ENCODE data around the gene LDLRAD1.
"Not testable (repeated sequence)": the region's sequence is repeated elsewhere in the genome, so short reads cannot be mapped to it uniquely, and the experiment has no call there.

Gene LDLRAD1

GRCh38 chr1:53992085-53992874 is 25.7 kb downstream of the LDLRAD1 start:
- no peak for DNase-seq

GRCh38 chr1:53987880-53988279 is 30.1 kb downstream of the LDLRAD1 start:
- DNase-seq = no peak

- no peak for DNase-seq
These were observed 31.5 kb downstream of the LDLRAD1 start for GRCh38 chr1:53986458-53986857.

GRCh38 chr1:53984726-53985125 is 33.3 kb downstream of the LDLRAD1 start:
- no peak for DNase-seq

GRCh38 chr1:53982763-53983104 is 35.3 kb downstream of the LDLRAD1 start:
- DNase-seq = no peak

- no peak for DNase-seq
These were observed 35.8 kb downstream of the LDLRAD1 start for GRCh38 chr1:53982034-53982762.

- DNase-seq = no peak
These were observed 36.8 kb downstream of the LDLRAD1 start for GRCh38 chr1:53981220-53981619.

- DNase-seq = no peak
These were observed 38.1 kb downstream of the LDLRAD1 start for GRCh38 chr1:53979712-53980450.

GRCh38 chr1:53975861-53976260 is 42.1 kb downstream of the LDLRAD1 start:
- DNase-seq = no peak

GRCh38 chr1:53971718-53972117 is 46.3 kb downstream of the LDLRAD1 start:
- no peak for DNase-seq

- DNase-seq = not testable (repeated sequence)
These were observed 48.7 kb downstream of the LDLRAD1 start for GRCh38 chr1:53969323-53969722.

- no peak for DNase-seq
These were observed 49.9 kb downstream of the LDLRAD1 start for GRCh38 chr1:53968125-53968513.

GRCh38 chr1:53967409-53968124 is 50.4 kb downstream of the LDLRAD1 start:
- DNase-seq = no peak

- DNase-seq = no peak
These were observed 51.2 kb downstream of the LDLRAD1 start for GRCh38 chr1:53966794-53967193.

- DNase-seq = no peak
These were observed 53.9 kb downstream of the LDLRAD1 start for GRCh38 chr1:53964109-53964508.

GRCh38 chr1:53963460-53963859 is 54.5 kb downstream of the LDLRAD1 start:
- DNase-seq = no peak

GRCh38 chr1:53962395-53962794 is 55.6 kb downstream of the LDLRAD1 start:
- no peak for DNase-seq

GRCh38 chr1:53959664-53960250 is 58.2 kb downstream of the LDLRAD1 start:
- DNase-seq = peak in 1 of 2 donors; percentile 36

Measured in activated CD4-positive, alpha-beta T cell treated with anti-CD3 and anti-CD28 coated beads for 4 hours (primary cell).